GM18951 (cell line): ENCODE results near the gene SCAMP4.
A peak's percentile ranks its signal among the peaks of the same experiment; 100 is the strongest.
"Not testable (repeated sequence)": the region's sequence is repeated elsewhere in the genome, so short reads cannot be mapped to it uniquely, and the experiment has no call there.

ENCODE experiments used
- POLR2A ChIP-seq: IDR thresholded peaks from 4 replicates; pipeline ENCODE4 v1.6.1; 2011; ENCODE audit warnings: mild to moderate bottlenecking; ENCODE audit not compliant: insufficient read length, insufficient read depth; ENCODE audit errors: extremely low read depth
- in situ Hi-C: fragments of 300-500 bp; cut with MboI; formaldehyde crosslinking; loops from one replicate; pipeline ENCODE4 v1.12.0; 2022; ENCODE audit warnings: low sequenced_read_pairs, mixed read lengths, inconsistent platforms; ENCODE audit not compliant: unreplicated experiment

The SCAMP4 gene

GRCh38 chr19:1873524-1874473, 31.4 kb upstream of the SCAMP4 start:
- in situ Hi-C loops, result no loop called here
- no peak for TF ChIP-seq POLR2A

GRCh38 chr19:1874554-1875185, 30.5 kb upstream of the SCAMP4 start:
- in situ Hi-C loops, result no loop called here
- no peak for TF ChIP-seq POLR2A

GRCh38 chr19:1875265-1875645, 29.9 kb upstream of the SCAMP4 start:
- in situ Hi-C loops, result not testable (repeated sequence)

GRCh38 chr19:1875646-1876495, 29.3 kb upstream of the SCAMP4 start:
- peak; percentile 93 for TF ChIP-seq POLR2A

GRCh38 chr19:1876496-1877279, 28.5 kb upstream of the SCAMP4 start:
- in situ Hi-C loops, result not testable (repeated sequence)

More at GRCh38 chr19:1875646-1876495, 29.3 kb upstream of the SCAMP4 start:
- in situ Hi-C loops, result no loop called here

DNA sequence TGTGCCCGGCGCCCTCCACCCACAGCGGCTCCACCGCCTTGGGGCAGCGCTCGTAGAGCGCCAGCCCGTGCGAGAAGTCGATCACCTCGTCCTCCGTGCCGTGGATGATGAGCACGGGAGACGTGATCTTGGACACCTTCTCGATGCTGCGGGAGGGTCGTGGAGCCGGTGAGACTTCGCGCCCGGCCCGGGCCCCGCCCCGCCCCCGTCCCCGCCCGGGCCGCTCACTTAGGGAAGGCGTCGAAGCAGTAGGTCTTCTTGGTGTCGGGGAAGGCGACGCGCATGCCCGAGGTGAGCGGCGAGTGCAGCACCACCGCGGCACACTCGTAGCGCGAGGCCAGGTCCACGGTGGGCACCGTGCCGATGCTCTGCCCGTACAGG, 27.9 kb upstream of the SCAMP4 start:
- in situ Hi-C loops, result not testable (repeated sequence)

- in situ Hi-C loops, result not testable (repeated sequence)
These were observed 26.6 kb upstream of the SCAMP4 start for GRCh38 chr19:1878583-1878982.

- in situ Hi-C loops, result not testable (repeated sequence)
These were observed 25.2 kb upstream of the SCAMP4 start for GRCh38 chr19:1879982-1880381.

DNA sequence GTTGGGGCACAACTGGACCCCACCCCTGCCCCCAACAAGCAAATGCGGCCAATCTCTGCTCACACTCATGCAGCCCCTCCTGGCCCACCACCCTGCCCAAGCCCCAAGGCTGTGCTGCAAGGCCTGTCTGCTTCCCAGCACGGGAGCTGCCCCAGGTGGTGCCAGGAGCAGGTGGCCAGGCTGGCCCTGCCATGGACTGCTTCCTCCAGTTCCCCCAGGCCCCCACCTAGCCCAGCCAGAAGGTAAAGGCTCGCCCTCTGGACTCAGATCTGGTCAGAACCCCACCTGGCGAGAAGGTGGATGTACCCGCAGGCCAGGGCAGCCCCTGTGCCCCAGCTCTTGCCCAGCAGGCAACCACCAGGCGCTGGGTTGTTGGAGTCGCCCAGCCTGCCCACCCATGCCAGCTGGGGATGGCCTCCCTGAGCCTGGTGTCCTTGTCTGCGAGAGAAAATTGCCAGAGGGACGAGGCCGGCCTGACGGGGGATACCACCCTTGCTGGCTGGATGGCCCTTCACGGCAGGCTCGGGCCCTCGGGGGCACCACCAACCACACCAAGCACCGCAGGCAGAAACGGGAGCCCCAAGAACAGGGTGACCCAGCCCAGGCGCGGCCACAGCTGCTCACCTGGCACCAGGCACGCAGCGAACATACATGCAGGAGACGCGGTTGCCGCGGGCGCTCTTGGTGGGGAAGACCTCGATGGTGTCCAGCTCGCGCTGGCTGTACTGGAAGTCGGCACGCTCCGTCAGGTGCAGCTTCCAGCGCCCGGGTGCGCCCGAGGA, 24.4 kb upstream of the SCAMP4 start:
- no peak for TF ChIP-seq POLR2A

DNA sequence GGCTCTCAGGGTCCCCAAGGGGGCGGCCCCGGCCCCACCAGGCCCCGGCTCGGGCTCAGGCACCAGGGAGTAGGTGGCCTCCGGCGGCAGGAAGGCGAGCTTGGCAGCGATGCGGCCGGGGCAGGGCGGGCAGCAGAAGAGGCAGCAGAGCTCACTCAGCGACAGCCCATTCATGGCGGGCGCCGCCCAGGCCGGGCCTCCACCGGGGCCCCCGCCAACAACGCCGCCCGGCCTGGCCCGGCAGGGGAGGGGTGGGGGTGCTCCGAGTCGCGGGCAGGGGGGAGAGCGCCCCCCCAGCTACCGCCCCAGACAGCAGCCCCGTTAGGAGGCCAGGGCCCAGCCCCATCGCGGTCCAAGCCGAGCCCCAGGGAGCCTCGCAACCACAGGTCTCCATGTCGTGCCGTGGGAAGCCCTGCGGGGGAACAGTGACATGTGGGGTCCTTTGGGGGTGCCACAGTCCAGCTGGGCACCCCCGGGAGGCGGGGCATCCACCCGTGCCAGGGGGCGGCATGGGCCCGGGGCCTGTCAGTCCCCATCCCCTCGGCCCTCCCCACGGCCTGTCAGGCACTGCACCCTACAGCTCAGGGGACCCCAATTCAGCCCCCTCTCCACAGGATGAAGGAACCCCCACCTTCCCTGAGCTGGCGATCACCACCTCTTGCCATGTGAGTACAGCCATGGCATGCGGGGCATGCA, 23.7 kb upstream of the SCAMP4 start:
- in situ Hi-C loops, result not testable (repeated sequence)

More for the DNA sequence above, 24.4 kb upstream of the SCAMP4 start:
- in situ Hi-C loops, result no loop called here

DNA sequence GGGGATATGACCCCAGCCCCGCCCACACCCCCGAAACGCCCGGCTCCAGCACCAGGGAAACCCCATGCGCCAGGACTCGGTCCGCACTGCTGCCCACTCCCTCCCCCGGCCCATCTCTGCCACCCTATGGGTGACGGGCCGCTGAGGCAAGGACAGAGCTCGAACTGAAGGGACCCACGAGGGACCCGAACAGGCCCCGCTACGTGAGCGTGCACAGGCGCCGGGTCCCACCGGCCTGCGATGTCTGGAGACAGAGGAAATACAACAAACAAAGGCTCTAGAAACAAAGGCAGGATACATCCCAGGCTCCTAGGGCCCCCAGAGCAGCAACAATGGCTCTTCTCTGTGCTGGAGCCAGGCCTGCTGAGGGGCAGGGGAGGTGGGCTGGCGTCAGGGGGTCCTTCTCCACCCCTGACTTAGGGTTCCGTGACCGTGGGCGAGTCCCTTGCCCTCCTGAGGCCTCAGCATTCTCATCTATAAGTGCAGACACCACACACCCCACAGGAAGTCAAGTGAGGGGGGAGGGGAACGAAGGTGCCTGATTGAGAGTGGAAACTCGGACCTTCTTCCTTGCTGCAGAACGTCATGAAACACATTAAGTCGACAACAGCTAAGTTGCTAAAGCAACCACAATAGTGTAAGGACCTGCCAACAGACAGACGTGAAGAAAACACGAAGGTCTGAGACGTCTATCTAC, 23.0 kb upstream of the SCAMP4 start:
- in situ Hi-C loops, result no loop called here
- no peak for TF ChIP-seq POLR2A
